ENCODE measurements around the gene PPP1R1A. TPM values are rescaled to one million over a fixed set of nuclear protein-coding genes. Genes with fewer than 3 reads are reported as not detected.

The PPP1R1A gene
- total RNA-seq, 1 donor from 2014 or later: not detected

GRCh38 chr12:54595471-54595870 lies 7.0 kb upstream of the PPP1R1A start:
- no peaks in the 10 kb centered on the region for H3K36me3 Mint-ChIP-seq (ENCODE audit: unreplicated experiment)
- no peak overlapping the region for H3K4me3 Mint-ChIP-seq (ENCODE audit: unreplicated experiment)
- DNase-seq (ENCODE audit: extremely low spot score, unreplicated experiment): no peak
- no peak for TF ChIP-seq CTCF (IDR thresholded peaks at IDR 0.05)
- H3K27ac Mint-ChIP-seq (ENCODE audit: unreplicated experiment): no peak overlapping the region
- peaks cover 44% of the 10 kb centered on the region for H3K27me3 Mint-ChIP-seq (ENCODE audit: unreplicated experiment)
- H3K4me1 Mint-ChIP-seq (ENCODE audit: unreplicated experiment): no peaks in the 10 kb centered on the region
- no peaks in the 10 kb centered on the region for H3K9me3 Mint-ChIP-seq (ENCODE audit: unreplicated experiment)

DNA sequence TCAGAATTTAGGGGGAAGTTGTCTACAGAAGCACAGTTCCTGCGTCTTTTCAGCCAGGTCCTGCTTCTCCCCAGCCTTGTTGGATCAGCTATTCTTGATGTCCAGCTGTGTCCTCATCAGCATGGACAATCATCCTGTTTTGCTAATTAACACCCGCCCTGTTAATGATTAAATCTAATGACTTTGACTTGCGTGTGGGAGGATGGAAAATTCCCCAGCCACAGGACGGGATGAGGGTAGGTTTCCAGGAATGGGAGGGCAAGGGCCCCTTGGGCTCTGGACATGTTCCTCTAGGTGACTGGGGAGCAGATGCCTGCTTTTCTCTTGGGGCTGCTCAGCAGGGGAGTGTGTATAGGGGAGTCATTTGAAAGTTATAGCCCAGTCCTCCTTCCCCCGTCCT lies 5.3 kb upstream of the PPP1R1A start:
- DNase-seq (ENCODE audit: extremely low spot score, unreplicated experiment): no peak
- Mint-ChIP-seq H3K27me3 (ENCODE audit: unreplicated experiment) (peaks cover 47% of the 10 kb centered on the region), H3K36me3 (ENCODE audit: unreplicated experiment) (no peaks in the 10 kb centered on the region), H3K27ac (ENCODE audit: unreplicated experiment) (no peak overlapping the region), H3K4me3 (ENCODE audit: unreplicated experiment) (no peak overlapping the region), H3K9me3 (ENCODE audit: unreplicated experiment) (no peaks in the 10 kb centered on the region), H3K4me1 (ENCODE audit: unreplicated experiment) (peaks cover 5% of the 10 kb centered on the region)
- TF ChIP-seq CTCF (IDR thresholded peaks at IDR 0.05): no peak

DNA sequence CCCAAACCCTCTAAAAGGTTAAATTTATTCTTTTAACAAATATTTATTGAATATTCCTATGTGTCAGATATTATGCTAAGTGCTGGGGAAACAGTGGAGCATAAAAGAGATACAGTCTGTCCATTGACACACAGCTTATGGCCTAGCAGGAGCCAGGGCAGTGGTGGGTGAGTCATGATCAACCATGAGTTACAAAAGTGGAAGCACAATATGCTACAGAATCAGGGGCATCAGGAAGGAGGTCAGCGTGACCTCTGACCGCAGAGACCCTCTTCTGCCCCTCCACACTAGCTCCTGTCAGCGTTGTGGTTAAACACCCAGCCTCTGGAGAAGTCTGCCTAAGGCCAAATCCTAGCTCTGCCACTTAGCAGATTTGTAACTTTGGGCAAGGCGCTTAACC lies 4.7 kb upstream of the PPP1R1A start:
- Mint-ChIP-seq H3K4me1 (ENCODE audit: unreplicated experiment) (peaks cover 6% of the 10 kb centered on the region), H3K27ac (ENCODE audit: unreplicated experiment) (no peak overlapping the region), H3K9me3 (ENCODE audit: unreplicated experiment) (no peaks in the 10 kb centered on the region), H3K27me3 (ENCODE audit: unreplicated experiment) (peaks cover 47% of the 10 kb centered on the region), H3K36me3 (ENCODE audit: unreplicated experiment) (no peaks in the 10 kb centered on the region), H3K4me3 (ENCODE audit: unreplicated experiment) (no peak overlapping the region)
- TF ChIP-seq CTCF (IDR thresholded peaks at IDR 0.05): no peak
- no peak for DNase-seq (ENCODE audit: extremely low spot score, unreplicated experiment)

DNA sequence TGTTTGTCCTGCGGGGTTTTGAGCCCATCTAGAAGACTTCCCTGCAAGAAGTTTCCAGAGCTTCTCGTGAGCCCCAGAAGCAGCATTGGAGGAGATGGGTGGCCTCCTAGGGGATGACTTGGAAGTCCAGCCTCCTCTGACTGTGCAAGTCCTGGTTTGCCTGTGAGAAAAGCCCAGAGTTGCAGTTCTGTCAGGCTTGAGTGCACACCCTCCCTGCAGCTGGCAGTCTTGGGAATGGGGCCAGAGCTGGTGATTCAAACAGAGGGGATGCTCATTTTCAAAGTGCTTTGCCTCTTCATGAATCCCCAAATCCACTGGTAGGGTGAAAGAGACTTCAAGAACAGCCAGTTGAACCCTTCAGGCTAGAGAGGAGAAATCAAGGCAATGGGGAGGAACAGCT lies 3.9 kb upstream of the PPP1R1A start:
- H3K4me3 Mint-ChIP-seq (ENCODE audit: unreplicated experiment): no peak overlapping the region
- H3K36me3 Mint-ChIP-seq (ENCODE audit: unreplicated experiment): no peaks in the 10 kb centered on the region
- peaks cover 6% of the 10 kb centered on the region for H3K4me1 Mint-ChIP-seq (ENCODE audit: unreplicated experiment)
- DNase-seq (ENCODE audit: extremely low spot score, unreplicated experiment): no peak
- H3K9me3 Mint-ChIP-seq (ENCODE audit: unreplicated experiment): no peaks in the 10 kb centered on the region
- peaks cover 54% of the 10 kb centered on the region for H3K27me3 Mint-ChIP-seq (ENCODE audit: unreplicated experiment)
- H3K27ac Mint-ChIP-seq (ENCODE audit: unreplicated experiment): no peak overlapping the region
- TF ChIP-seq CTCF (IDR thresholded peaks at IDR 0.05): no peak

- peaks cover 6% of the 10 kb centered on the region for H3K4me1 Mint-ChIP-seq (ENCODE audit: unreplicated experiment)
- no peak overlapping the region for H3K27ac Mint-ChIP-seq (ENCODE audit: unreplicated experiment)
- H3K27me3 Mint-ChIP-seq (ENCODE audit: unreplicated experiment): peaks cover 64% of the 10 kb centered on the region
- H3K36me3 Mint-ChIP-seq (ENCODE audit: unreplicated experiment): no peaks in the 10 kb centered on the region
- no peaks in the 10 kb centered on the region for H3K9me3 Mint-ChIP-seq (ENCODE audit: unreplicated experiment)
- DNase-seq (ENCODE audit: extremely low spot score, unreplicated experiment): no peak
- H3K4me3 Mint-ChIP-seq (ENCODE audit: unreplicated experiment): no peak overlapping the region
- no peak for TF ChIP-seq CTCF (IDR thresholded peaks at IDR 0.05)
Measured at GRCh38 chr12:54590978-54591591, 2.6 kb upstream of the PPP1R1A start.
